Measurements from ENCODE around the gene PRCP.
"Not testable (repeated sequence)": the region's sequence is repeated elsewhere in the genome, so short reads cannot be mapped to it uniquely, and the experiment has no call there.

PRCP gene

DNA sequence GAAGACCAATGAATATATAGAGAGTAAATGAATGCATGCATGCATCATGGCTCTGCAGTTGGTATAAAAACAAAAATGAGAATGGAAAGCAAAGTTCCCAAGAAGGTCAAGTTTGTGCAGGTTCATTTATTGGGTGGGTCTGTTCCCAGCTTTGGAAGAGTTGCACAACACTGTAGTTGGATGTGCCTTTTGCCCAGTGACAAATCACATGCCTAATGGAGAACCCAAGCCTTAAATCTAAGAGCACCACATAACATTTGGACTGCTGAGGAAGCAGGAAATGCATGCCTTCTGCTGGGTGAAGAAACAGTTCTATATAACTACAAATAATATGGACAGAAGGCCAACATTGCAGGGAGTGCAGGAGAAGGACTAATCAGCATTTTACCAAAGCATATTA lies 30.6 kb downstream of the PRCP start:
- DNase-seq, result no peak

- peak; percentile 70 for DNase-seq
Measured at GRCh38 chr11:82867495-82868082, 32.6 kb downstream of the PRCP start.

DNA sequence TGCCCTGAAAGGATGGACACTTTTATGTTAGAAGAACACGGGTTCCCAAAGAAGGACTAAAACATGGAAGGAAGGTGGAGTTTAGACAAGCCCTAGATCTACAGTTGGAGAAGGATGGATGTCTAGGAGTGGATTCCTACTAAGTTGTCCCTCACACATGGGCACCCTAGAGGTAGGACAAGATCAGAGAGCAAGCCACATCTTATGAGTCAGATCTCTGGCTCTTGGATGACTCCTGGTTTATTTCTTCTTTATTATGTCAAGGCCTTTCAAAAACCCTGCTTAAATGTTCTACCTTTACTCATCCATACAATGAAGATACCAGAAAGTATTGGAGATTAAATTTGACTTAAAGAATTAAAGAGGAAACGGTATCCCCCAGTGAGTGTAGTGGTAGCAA lies 34.4 kb downstream of the PRCP start:
- DNase-seq, result no peak

GRCh38 chr11:82864268-82864667 lies 36.0 kb downstream of the PRCP start:
- peak; percentile 23 for DNase-seq

GRCh38 chr11:82863209-82863608 lies 37.0 kb downstream of the PRCP start:
- no peak for DNase-seq

GRCh38 chr11:82862379-82862778 lies 37.9 kb downstream of the PRCP start:
- no peak for DNase-seq

DNA sequence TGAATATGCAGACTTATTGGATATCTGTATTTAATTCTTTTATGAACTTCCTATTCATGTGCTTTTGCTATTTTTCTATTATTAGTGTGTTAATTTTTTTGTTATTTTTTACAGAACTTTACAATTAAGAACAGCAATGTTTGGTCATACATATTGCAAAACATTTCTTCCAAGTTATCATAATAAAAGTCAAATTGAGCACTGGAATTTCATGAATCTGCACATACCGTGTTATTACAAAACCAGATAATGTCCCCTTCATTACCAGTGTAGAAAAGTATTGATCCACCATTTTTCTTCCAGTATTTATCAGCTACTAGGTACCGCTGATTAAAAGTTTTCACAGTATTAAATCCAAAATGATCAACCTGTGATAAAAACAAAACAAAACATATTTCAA lies 40.5 kb downstream of the PRCP start:
- DNase-seq, result no peak

DNA sequence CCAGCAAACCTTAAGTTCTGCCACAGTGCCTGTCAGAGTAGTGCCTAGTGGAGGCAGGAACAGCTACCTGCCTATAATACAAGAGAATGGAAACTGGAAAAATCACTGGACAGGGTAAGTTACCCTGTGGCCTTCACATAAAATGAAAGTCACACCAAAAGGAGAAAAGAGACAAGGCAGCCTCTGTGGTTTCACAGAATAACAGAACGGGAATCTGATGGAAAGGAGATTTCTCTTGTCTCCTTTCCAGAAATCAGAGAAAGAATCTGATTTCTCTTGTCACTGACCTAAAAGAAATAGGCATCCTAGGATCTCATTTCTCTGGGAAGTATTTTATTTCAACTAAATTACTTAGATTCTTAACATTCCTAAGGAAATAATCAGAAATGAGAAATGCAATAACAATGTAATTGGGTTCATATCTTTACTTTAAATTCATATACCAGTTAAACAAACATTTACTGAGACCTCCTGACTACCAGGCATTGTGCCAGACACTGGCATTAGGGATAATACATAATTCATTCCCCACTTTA lies 41.6 kb downstream of the PRCP start:
- DNase-seq, result peak; percentile 76

GRCh38 chr11:82858133-82858532 lies 42.1 kb downstream of the PRCP start:
- no peak for DNase-seq

DNA sequence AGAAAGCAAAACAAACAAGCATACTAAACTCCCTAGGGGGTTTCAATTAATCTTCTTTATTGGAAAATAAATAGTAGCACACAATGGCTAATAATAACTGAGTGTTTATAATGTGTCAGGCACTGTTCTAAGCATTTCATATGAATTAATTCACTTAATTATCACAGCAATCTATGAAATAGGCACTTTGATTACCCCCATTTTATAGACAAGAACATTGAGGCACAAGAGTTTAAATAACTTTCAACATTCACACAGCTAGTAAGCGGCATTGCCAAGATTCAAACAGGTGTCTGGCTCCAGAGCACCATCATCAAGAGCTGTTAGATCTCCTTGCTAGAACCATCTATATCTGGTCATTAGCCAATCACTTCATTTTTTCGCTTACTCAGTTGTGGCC lies 43.1 kb downstream of the PRCP start:
- DNase-seq, result no peak

DNA sequence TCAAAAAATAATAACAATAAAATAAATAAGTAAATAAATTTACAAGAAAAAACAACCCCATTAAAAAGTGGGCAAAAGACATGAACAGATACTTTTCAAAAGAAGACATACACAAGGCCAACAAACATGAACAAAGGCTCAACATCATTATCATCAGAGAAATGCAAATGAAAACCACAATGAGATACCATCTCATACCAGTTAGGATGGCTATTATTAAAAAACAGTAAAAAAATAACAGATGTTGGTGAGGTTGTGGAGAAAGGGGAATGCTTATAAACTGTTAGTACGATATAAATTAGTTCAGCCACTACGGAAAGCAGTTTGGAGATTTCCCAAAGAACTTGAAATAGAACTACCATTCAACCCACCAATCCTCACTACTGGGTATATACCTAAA lies 44.6 kb downstream of the PRCP start:
- DNase-seq, result no peak

DNA sequence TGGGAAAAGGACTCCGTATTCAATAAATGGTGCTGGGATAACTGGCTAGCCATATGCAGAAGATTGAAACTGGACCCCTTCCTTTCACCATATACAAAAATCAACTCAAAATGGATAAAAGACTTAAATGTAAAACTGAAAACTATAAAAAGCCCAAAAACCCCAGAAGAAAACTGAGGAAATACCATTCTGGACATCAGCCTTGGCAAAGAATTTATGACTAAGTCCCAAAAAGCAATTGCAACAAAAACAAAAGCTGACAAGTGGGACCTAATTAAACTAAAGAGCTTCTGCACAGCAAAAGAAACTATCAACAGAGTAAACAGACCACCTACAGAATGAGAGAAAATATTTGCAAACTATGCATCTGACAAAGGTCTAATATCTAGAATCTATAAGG lies 45.3 kb downstream of the PRCP start:
- DNase-seq, result not testable (repeated sequence)

GRCh38 chr11:82854242-82854641 lies 46.0 kb downstream of the PRCP start:
- no peak for DNase-seq

DNA sequence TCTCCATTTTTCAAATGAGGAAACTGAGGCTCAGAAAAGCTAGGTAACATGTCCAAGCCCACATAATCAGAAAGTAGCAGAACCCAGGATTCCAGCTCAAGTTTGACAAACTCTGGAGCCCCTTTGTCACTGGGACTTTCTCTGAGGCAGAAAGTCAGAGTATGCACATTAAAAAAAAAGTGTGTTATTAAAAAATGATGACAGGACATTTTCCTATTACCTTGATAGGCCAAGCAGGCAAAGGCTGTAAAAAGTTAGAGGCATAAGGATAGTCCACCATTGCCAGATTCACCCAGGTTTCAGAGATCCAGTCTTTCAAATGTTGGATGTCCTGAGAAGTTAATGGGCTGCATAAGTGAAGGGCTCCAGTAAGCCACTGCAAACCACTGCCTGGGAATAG lies 51.4 kb downstream of the PRCP start:
- DNase-seq, result no peak

- DNase-seq, result no peak
Measured at GRCh38 chr11:82845356-82846353, 54.6 kb downstream of the PRCP start.

GRCh38 chr11:82843057-82843795 lies 57.0 kb downstream of the PRCP start:
- no peak for DNase-seq

DNA sequence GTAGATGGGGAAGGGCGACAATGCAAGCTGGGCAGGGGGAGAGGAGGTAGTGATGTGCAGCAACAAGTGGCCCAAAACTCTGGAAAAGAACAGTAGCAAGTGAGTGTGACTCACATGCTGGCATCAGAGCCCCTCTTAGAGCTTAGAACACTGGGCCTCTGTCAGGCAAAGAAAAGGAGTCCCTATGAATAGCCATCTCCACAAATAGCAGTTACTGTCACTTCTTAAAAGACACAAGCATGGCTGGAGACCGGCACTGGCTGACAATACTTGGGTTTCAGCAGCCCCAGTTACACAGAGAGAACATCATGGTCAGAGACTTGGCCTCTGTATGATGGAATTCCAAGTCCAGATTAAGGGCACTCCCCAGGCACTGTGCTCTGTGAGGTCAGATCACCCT lies 58.2 kb downstream of the PRCP start:
- no peak for DNase-seq

DNA sequence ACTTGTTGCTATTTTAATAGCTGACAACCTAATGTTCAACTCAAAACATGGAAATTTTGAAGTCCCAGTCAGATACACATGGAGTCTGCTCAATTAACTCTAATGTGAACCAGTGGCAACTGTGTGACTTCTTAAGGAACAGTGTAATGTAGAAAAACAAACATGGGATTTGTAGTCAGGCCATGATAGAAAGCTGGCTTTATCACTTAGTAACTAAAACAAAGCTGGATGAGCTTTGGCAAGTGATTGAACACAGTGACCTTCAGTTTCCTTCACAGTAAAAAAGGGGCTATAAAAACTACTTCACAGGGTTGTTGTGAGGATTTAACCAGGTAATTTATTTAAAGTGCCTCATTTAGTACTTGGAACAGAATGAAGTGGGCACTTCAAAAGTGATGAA lies 62.6 kb downstream of the PRCP start:
- DNase-seq, result no peak

DNA sequence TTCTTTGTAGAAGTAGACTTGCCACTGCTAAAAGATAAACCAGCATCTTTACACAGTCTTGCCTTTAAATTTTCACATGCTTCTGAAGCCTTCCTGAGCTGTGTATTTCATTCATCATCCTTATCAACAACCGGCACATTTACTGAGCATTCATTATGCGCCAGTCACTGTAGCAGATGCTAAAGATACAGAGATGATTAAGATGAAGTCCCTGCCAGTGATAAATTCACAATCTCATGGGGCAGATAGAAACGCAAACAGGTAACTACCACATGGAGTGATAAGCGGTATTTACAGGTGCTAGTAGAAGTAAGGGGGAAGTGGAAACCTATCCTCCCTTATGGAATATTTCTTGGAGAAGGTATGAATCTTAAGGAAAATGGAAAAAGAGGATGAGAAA lies 67.2 kb downstream of the PRCP start:
- no peak for DNase-seq

DNA sequence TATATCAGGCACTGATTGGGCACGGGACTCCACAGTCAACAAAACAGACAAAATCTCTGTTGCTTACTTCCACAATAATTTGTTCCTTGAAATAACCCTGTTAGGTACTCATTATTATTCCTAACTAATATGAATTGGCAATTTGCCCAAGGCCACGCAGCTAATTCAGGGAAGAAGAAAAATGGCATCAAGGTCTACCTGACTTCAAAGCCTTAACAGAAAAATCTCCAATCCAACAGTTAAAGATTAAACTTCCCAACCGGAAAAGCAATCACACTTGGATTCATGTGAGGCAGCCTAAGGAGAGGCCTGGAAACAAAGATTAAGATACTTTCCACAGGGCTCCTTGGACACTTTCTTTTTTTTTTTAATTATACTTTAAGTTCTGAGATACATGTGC lies 68.9 kb downstream of the PRCP start:
- no peak for DNase-seq

GRCh38 chr11:82830746-82831145 lies 69.5 kb downstream of the PRCP start:
- no peak for DNase-seq

- DNase-seq, result no peak
Measured at GRCh38 chr11:82829101-82829500, 71.1 kb downstream of the PRCP start.

GRCh38 chr11:82828472-82828871 lies 71.8 kb downstream of the PRCP start:
- DNase-seq, result no peak
